GM12892 (cell line): ENCODE results near the gene GIPC3.
A peak's percentile ranks its signal among the peaks of the same experiment; 100 is the strongest.

ENCODE experiments used
- DNase-seq: peaks from one replicate; pipeline ENCODE4 v3.0.0; 2011; ENCODE audit not compliant: insufficient read length
- FAIRE-seq: peaks from 2 replicates; lab custom pipeline; 2011; peaks lifted over from hg19 to GRCh38; lab: Jason Lieb, UNC
- POLR2A ChIP-seq: IDR thresholded peaks from 2 replicates; pipeline ENCODE4 v1.6.1; 2011; ENCODE audit warnings: low read depth, low read length, control low read depth
- POLR2AphosphoS5 ChIP-seq: IDR thresholded peaks from 2 replicates; pipeline ENCODE4 v1.6.1; 2011; ENCODE audit warnings: low read depth, low read length, control low read depth
- TAF1 ChIP-seq: IDR thresholded peaks from 2 replicates; pipeline ENCODE4 v1.6.1; 2011; ENCODE audit warnings: low read depth, mild to moderate bottlenecking, control low read depth, low read length, borderline replicate concordance

GIPC3 gene

DNA sequence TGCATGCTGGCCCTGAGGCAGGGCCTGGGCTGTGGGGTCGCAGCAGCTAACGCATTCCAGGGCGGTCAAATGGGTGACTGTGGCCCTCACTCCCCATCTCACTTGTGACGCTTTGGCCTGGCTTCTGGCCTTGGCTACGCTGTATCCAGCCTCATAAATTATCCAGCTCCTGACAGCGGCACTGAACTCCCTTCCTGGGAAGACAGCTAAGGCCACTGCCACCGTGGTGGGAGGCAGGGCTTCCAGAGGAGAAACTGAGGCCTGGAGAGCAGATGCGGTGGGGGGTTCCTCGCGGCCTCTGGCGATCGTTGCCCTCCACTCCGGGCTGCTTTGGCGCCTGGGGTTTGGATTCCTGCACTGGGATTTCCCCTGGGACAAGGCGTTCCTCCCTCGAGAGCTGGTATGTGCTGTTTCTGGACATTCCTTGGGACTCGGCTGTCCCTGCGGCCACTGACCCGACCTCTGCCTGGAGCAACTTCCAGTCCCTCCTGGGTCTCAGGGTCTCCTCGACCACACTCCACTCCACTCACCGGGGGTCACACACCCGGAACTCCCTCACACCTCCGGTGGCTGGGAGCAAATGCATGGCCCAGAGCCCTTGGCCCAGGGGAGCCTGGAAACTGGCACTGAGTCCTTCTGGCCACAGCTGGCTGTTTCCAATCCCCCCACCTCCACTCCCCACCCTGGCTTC is 18.0 kb downstream of the GIPC3 start:
- FAIRE-seq (no peak), DNase-seq (no peak)
- TF ChIP-seq POLR2AphosphoS5 (no peak), POLR2A (no peak), TAF1 (no peak)

DNA sequence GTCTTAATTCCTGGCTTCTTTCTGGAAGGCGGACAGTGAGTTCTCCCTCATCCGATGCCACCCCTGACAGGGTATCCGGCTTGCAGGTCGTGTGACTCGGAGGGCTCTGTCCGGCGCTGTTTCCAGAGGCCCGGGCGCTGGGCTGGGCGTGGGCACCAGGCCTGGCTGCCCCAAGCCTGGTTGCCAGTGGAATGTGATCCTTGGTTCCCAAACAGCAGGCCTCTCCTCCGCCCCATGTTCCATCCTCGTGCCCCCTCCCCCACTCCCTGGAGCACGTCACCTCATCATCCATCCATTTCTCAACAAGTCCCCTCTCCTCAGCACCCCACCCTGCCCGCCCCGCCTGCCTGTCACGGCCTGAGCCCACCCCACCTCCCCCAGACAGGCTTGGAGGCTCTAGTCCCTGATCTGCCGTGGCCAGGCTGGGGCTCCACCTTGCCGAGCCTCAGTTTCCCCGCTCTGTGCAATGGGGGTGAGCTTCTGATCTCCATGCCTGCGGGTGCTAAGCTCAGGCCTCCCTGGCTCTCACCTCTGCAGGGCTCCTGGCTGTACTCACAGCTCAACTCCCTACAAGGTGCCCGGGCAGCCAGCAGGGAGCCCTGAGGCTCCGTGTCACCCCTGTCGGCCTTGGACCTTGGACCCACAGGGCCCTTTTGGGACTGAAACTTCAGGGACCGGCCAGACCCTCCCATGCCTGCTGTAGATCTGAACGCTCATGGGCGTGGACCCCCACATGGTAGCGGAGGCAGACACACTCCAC is 19.1 kb downstream of the GIPC3 start:
- DNase-seq (no peak), FAIRE-seq (no peak)
- no peak for TF ChIP-seq POLR2AphosphoS5
- no peak for TF ChIP-seq TAF1
- TF ChIP-seq POLR2A: no peak

DNA sequence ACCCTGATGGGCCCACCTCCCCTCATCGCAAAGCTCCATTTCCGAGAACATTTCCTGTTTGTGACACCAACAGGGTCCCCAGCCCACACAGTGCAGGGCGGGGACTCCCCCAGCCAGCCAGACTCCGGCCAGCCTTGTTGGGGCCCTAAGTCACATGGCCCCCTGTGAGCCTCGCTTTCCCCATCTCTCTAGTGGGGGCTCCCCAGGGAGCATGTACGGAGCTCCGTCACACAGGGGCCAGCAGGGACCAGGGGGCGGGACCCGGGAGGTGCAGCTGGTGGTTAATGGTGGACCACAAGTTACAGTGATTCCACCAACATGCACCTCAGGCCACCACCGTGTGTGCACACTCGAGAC is 19.7 kb downstream of the GIPC3 start:
- no peak for FAIRE-seq
- no peak for DNase-seq
- TF ChIP-seq TAF1: no peak

DNA sequence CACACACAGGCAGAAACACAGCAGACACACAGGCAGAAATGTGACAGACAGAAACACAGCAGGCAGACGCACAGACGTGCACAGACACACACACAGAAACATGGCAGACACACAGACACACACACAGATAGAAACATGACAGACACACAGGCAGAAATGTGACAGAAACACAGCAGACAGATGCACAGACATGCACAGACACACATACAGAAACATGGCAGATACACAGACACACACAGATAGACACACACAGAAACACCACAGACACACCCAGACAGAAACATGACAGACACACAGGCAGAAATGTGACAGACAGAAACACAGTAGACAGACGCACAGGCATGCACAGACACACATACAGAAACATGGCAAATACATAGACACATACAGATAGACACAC is 20.1 kb downstream of the GIPC3 start:
- DNase-seq (no peak), FAIRE-seq (peak; percentile 36)
- TF ChIP-seq TAF1: no peak
- no peak for TF ChIP-seq POLR2A
- no peak for TF ChIP-seq POLR2AphosphoS5

DNA sequence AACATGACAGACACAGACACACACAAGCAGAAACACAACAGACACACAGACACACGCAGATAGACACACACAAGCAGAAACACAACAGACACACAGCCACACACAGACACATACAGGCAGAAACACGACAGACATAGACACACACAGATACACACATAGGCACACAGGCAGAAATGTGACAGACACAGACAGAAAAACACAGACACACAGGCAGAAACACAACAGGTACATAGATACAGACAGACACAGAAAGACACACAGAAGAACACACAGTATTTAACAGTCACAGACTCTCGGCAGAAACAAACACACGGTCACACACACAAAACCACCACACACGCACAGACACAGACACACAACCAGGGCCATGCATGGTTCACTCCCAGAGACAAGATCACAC is 20.5 kb downstream of the GIPC3 start:
- DNase-seq: no peak
- FAIRE-seq: peak; percentile 74

DNA sequence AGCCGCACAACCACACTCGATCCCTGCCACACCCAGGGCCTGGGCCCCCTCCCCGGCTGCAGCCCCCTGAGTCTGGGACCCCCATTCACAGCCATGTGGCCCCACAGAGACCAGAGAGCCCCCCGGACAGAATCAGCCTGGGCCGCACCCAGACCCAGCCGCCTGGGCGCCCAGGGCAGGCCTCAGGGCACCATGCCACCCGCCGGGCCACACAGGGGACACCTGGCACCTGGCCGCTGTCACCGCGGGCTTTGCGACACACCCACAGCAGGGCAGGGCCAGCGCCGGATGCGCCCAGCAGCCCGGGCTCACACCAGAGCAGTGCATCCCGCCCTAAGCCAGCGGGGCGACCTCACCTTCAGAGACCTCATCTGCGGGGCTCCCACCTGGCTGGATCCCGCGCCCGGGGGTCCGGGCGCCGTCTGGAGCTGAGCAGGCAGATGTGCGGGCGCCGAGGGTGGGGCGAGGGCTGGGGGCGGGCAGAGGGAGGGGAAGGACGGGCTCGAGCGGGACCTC is 21.0 kb downstream of the GIPC3 start:
- TF ChIP-seq POLR2A (no peak), TAF1 (no peak), POLR2AphosphoS5 (no peak)
- FAIRE-seq: no peak
- no peak for DNase-seq

More for the DNA sequence above, 20.5 kb downstream of the GIPC3 start:
- TF ChIP-seq TAF1 (no peak), POLR2A (no peak), POLR2AphosphoS5 (no peak)

DNA sequence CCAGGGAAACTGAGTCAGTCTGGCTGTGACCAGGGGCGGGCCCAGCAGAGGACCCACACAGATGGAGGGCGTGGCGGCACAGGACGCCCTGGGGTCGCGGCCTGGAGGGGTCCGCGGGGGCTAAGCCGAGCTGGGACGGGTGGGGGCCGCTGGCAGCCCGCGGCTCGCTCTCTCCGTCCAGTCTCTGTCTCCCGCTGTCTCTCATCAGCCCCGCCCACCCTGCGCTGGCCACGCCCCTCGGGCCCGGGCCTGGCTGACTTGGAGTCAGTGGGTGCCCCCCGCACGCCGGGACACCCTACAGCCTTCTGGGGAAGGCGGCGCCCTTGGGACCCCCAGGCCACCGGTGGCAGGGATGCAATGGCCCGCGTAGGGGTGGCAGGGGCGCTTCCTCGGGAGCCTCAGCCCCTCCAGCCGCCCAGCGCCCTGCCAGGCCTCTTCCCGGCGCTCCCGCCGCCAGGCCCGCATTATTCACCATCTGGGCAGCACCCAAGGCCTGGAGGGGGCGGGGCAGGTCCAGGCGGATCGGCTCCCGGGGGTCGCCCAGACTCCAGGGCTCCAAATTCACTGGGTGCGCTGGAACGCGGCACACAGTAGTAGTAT is 21.5 kb downstream of the GIPC3 start, which contains the start of gene TBXA2R:
TSS of gene TBXA2R (minus strand) at position 186 of the 600 bp plus-strand sequence. CDS start 6,241 bp downstream, outside the sequence.
- DNase-seq (peak; percentile 65), FAIRE-seq (no peak)
- no peak for TF ChIP-seq POLR2A
- TF ChIP-seq TAF1: no peak
- no peak for TF ChIP-seq POLR2AphosphoS5

DNA sequence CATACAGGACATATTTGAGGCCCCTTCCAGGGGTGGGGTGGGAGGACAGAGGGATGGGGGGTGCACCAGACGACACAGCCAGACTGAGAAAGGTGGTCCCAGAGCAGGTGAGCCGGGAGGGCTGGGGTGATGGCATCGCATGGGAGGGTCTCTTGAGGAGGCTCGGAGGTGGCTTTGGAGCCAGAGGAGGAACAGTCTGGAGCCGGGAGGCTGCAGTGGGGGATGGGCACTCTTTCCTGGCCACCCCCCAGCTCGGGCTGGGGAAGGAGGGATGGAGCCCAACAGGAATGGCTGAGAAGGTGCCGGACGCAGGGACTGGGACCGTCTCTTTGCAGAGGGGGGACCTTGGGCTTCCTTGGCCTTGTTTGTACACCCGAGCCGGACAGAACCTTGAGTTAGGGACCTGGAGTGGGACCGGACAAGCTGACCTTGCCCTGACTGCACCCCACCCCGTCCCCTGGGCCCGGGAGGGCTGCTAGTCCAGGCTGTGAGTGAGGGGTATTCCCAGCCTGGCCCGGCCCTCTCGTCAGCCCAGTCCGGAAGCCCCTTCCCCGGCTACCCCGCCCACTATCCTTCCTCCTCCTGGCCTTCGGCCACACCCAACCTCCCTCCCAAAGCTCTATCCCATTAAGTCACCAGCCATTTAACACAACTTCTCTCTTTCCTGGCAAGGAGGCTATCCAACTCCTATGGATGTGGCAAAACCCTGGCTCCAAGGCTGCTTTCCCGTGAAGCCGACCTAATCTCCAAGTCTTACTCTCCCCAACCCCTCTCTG is 22.2 kb downstream of the GIPC3 start:
- DNase-seq (no peak), FAIRE-seq (no peak)
- TF ChIP-seq TAF1: no peak
- TF ChIP-seq POLR2AphosphoS5: no peak
- TF ChIP-seq POLR2A: no peak

DNA sequence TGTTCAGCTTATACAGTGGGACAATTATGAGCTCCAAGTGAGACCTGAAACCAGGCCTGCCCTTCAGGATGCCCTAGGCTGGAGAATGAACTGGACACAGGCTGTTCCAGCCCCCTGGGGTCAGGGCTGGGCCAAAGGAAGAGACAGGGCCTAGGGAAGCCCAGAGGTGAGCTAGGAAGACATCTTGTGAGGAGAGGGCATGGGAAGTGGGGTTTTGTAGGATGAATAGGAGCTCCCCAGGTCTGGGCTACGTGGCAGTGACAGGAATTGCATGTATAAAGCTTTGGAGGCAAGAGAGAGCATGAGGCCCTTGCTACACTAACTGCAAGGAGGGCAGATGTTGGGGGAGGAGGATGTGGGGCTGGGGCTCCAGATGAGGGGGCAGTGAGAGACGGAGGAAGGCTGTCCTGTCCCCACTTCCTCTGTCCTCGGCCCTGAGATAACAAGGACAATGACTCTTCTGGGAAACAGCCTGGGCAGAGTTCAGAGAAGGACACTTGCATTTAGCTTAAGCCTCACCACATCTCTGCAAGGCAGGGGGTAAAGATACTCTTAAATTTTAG is 22.9 kb downstream of the GIPC3 start:
- no peak for FAIRE-seq
- TF ChIP-seq TAF1 (no peak), POLR2AphosphoS5 (no peak), POLR2A (no peak)
- no peak for DNase-seq

DNA sequence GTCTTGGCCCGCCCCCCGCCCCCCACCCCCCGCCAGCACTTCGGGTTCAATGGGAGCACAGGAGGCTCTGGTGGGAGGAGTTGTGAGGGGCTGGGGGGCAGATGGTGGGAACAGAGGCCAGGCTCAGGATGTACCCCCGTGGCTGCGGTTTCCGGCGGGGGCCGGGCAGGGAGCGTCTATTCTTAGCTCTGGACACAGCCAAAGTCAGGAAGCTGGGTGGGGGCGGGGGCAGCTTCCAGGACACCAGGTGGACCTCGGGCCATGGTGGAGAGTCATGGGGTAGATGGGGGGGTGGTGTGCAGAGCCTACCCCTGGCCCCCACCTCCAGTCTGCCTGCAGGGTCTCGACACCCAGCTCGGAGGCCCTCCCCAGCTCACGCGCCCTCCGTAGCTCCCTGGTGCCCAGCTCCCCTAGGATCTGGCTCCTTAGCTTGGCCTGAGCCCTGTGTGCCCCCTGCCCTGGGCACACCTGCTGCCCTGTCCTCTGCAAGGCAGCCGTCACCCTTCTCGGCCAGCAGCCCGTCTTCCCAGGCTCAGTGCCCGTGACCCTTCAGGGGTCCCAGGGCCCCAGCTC is 23.6 kb downstream of the GIPC3 start:
- TF ChIP-seq POLR2AphosphoS5 (no peak), POLR2A (no peak), TAF1 (no peak)
- no peak for DNase-seq
- no peak for FAIRE-seq
